Measurements from ENCODE around the gene PTPN1.

- TF ChIP-seq ELK1 (IDR thresholded peaks at IDR 0.05; ENCODE audit: borderline replicate concordance, low read depth, low read length): no peak
- TF ChIP-seq POLR2A (IDR thresholded peaks at IDR 0.05; ENCODE audit: low read depth, low read length): no peak
- TF ChIP-seq CEBPB (IDR thresholded peaks at IDR 0.05; ENCODE audit: low read depth, low read length): no peak
- TF ChIP-seq RCOR1 (IDR thresholded peaks at IDR 0.05; ENCODE audit: insufficient replicate concordance, low read length): no peak
- no peak for TF ChIP-seq CTCF (conservative IDR thresholded peaks at IDR 0.05; ENCODE audit: low read depth, low read length)
- TF ChIP-seq USF2 (IDR thresholded peaks at IDR 0.05; ENCODE audit: low read depth, low read length): no peak
- no peak for TF ChIP-seq RFX5 (IDR thresholded peaks at IDR 0.05; ENCODE audit: low read depth, low read length)
Observed at GRCh38 chr20:50546729-50547314, 36.6 kb downstream of the PTPN1 start.
